K562 (cell line): ENCODE results near the gene LDLR. TPM values are rescaled to one million over a fixed set of nuclear protein-coding genes. Genes with fewer than 3 reads are reported as not detected.
A peak's percentile ranks its signal among the peaks of the same experiment; 100 is the strongest.

Source experiments
- ATF4 ChIP-seq: fragments of 450-650 bp; formaldehyde crosslinking; IDR thresholded peaks from 2 replicates; pipeline ENCODE4 v1.4.0; 2022; ENCODE audit warnings: mild to moderate bottlenecking, moderate library complexity
- CLOCK ChIP-seq: fragments of 250-450 bp; sonication (Bioruptor Pico); IDR thresholded peaks from 2 replicates; pipeline ENCODE4 v1.4.0; 2020; ENCODE audit warnings: mild to moderate bottlenecking, moderate library complexity, borderline replicate concordance
- CTBP1 ChIP-seq: fragments of 450-650 bp; IDR thresholded peaks from 2 replicates; pipeline ENCODE4 v1.6.1; 2016; ENCODE audit warnings: borderline replicate concordance
- HIVEP1 ChIP-seq: fragments of 250-450 bp; sonication (Bioruptor Pico); IDR thresholded peaks from 2 replicates; pipeline ENCODE4 v1.4.0; 2020; ENCODE audit warnings: mild to moderate bottlenecking
- KAT2B ChIP-seq: IDR thresholded peaks from one replicate; pipeline ENCODE4 v1.6.1; 2012; ENCODE audit warnings: low read depth, mild to moderate bottlenecking, control low read depth, inconsistent platforms, low read length, moderate library complexity
- LARP7 ChIP-seq: fragments of 450-650 bp; IDR thresholded peaks from 2 replicates; pipeline ENCODE4 v1.6.1; 2016
- MYNN ChIP-seq, 2 experiments: sonication (generic); formaldehyde crosslinking in 1 of 2; IDR thresholded peaks; 2 replicates each; pipeline versions ENCODE4 v1.5.0 to v1.6.1; 2016 to 2020; ENCODE audit warnings: antibody characterized with exemption in 1 of 2, missing genetic modification reagents in 1 of 2
- PPARD ChIP-seq: fragments of 250-450 bp; sonication (Bioruptor Pico); IDR thresholded peaks from 2 replicates; pipeline ENCODE4 v1.8.0; 2022; ENCODE audit warnings: inconsistent platforms, mild to moderate bottlenecking, moderate library complexity
- RBBP5 ChIP-seq: fragments of 200-600 bp; sonication (generic); IDR thresholded peaks from 2 replicates; pipeline ENCODE4 v1.6.1; 2012; ENCODE audit warnings: borderline replicate concordance, mild to moderate bottlenecking, low read length, control low read depth, inconsistent platforms; ENCODE audit not compliant: insufficient read depth, poor library complexity, severe bottlenecking
- RBM34 ChIP-seq: fragments of 200-400 bp; formaldehyde crosslinking; IDR thresholded peaks from 2 replicates; pipeline ENCODE4 v1.6.1; 2018; ENCODE audit warnings: low read length, borderline replicate concordance; ENCODE audit not compliant: insufficient read depth
- SNRNP70 ChIP-seq: fragments of 200-400 bp; formaldehyde crosslinking; optimal IDR thresholded peaks from 2 replicates; pipeline ENCODE3; 2017; ENCODE audit warnings: low read depth, low read length
- SOX6 ChIP-seq: fragments of 450-650 bp; IDR thresholded peaks from 2 replicates; pipeline ENCODE4 v1.6.1; 2014; ENCODE audit warnings: mild to moderate bottlenecking
- SRF ChIP-seq, 2 experiments: fragments of 250-450, 450-650 bp in 1 of 2; sonication (Bioruptor Pico) in 1 of 2; sonication (generic) in 1 of 2; formaldehyde crosslinking; IDR thresholded peaks; 2 replicates each; pipeline versions ENCODE4 v1.5.0 to v1.5.1; 2020 to 2022; ENCODE audit warnings: mild to moderate bottlenecking in 1 of 2, missing genetic modification reagents in 1 of 2
- TCF15 ChIP-seq: fragments of 250-450 bp; sonication (Bioruptor Pico); IDR thresholded peaks from 2 replicates; pipeline ENCODE4 v1.8.0; 2022; ENCODE audit warnings: moderate library complexity, mild to moderate bottlenecking, inconsistent platforms
- TRIM28 ChIP-seq: fragments of 450-650 bp; IDR thresholded peaks from 2 replicates; pipeline ENCODE4 v1.6.1; 2017
- ZNF589 ChIP-seq: fragments of 200-800 bp; sonication (Bioruptor generic); IDR thresholded peaks from 2 replicates; pipeline ENCODE4 v1.6.1; 2016; ENCODE audit warnings: low read depth, missing genetic modification characterization, missing compliant biosample characterization
- ZNF766 ChIP-seq: fragments of 200-800 bp; sonication (Bioruptor generic); conservative IDR thresholded peaks from 2 replicates; pipeline ENCODE4 v1.6.1; 2016; ENCODE audit warnings: missing genetic modification characterization, missing compliant biosample characterization
- polyA plus RNA-seq, 8 experiments: library from polyadenylated mRNA; depleted of rRNA in 4 of 8; stranded (reverse) in 5 of 8; unstranded in 3 of 8; fragments of >200 nt; fragmentation: Nextera tagmentation in 2 of 8; fragmentation: Illumina TruSeq in 1 of 8; extraction: Ambion mirVana in 2 of 8; extraction: Trizol in 1 of 8; gene quantifications; 2 replicates each; pipeline versions ENCODE4 v1.2.1 to v1.2.3, GENCODE V29; 2011 to 2014; ENCODE audit warnings: inconsistent platforms in 1 of 8, missing spikeins in 1 of 8
- total RNA-seq, 7 experiments: library from RNA; depleted of rRNA in 6 of 7; stranded (reverse); fragments of >200 nt in 6 of 7; fragmentation: Illumina TruSeq in 2 of 7; extraction: Trizol in 2 of 7; gene quantifications; 2 replicates each; pipeline versions ENCODE4 v1.2.1 to v1.2.3, GENCODE V29; 2011 to 2021; ENCODE audit warnings: low replicate concordance in 1 of 7
- TF ChIP-seq, protein P1 (sequence below): fragments of 450-650 bp; formaldehyde crosslinking; IDR thresholded peaks from 2 replicates; pipeline ENCODE4 v1.4.0; 2022; ENCODE audit warnings: missing genetic modification characterization
- TF ChIP-seq, protein P2 (sequence below): fragments of 450-650 bp; IDR thresholded peaks from 2 replicates; pipeline ENCODE4 v1.6.1; 2016; ENCODE audit warnings: missing biosample characterization, missing genetic modification characterization
- TF ChIP-seq, protein P3 (sequence below): fragments of 450-650 bp; formaldehyde crosslinking; IDR thresholded peaks from 2 replicates; pipeline ENCODE4 v1.4.0; 2020; ENCODE audit warnings: mild to moderate bottlenecking, mixed read lengths

The LDLR gene
- total and polyA plus RNA-seq, 9 of the 15 experiments (the other 6 are each of a cell fraction or from before 2014, with no cell fraction given): 19.9 to 114 (median 56.3) TPM

- peak; percentile 64; the same call in 1 of the 2 replicates for TF ChIP-seq ATF4 (CRISPR knock-in tag)
- TF ChIP-seq CLOCK (CRISPR knock-in tag): no peak
- no peak for TF ChIP-seq TRIM28
- 0 out of 2 replicates have a peak, but pooled peaks have one; percentile 12 for TF ChIP-seq MYNN (IDR thresholded peaks at IDR 0.05)
- no peak for TF ChIP-seq MYNN (CRISPR knock-in tag; IDR thresholded peaks at IDR 0.05)
- TF ChIP-seq, protein P1, sequence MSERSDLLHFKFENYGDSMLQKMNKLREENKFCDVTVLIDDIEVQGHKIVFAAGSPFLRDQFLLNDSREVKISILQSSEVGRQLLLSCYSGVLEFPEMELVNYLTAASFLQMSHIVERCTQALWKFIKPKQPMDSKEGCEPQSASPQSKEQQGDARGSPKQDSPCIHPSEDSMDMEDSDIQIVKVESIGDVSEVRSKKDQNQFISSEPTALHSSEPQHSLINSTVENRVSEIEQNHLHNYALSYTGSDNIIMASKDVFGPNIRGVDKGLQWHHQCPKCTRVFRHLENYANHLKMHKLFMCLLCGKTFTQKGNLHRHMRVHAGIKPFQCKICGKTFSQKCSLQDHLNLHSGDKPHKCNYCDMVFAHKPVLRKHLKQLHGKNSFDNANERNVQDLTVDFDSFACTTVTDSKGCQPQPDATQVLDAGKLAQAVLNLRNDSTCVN (CRISPR knock-in tag): no peak
- TF ChIP-seq SNRNP70: no peak
- no peak for TF ChIP-seq ZNF589 (CRISPR knock-in tag)
- TF ChIP-seq KAT2B: no peak
- TF ChIP-seq TCF15 (CRISPR knock-in tag): no peak
- no peak for TF ChIP-seq LARP7
- peak; percentile 26 for TF ChIP-seq RBBP5
- TF ChIP-seq, protein P2, sequence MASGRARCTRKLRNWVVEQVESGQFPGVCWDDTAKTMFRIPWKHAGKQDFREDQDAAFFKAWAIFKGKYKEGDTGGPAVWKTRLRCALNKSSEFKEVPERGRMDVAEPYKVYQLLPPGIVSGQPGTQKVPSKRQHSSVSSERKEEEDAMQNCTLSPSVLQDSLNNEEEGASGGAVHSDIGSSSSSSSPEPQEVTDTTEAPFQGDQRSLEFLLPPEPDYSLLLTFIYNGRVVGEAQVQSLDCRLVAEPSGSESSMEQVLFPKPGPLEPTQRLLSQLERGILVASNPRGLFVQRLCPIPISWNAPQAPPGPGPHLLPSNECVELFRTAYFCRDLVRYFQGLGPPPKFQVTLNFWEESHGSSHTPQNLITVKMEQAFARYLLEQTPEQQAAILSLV (tag): no peak
- TF ChIP-seq SOX6: no peak
- TF ChIP-seq SRF (CRISPR knock-in tag; IDR thresholded peaks at IDR 0.05): no peak
- TF ChIP-seq, protein P3, sequence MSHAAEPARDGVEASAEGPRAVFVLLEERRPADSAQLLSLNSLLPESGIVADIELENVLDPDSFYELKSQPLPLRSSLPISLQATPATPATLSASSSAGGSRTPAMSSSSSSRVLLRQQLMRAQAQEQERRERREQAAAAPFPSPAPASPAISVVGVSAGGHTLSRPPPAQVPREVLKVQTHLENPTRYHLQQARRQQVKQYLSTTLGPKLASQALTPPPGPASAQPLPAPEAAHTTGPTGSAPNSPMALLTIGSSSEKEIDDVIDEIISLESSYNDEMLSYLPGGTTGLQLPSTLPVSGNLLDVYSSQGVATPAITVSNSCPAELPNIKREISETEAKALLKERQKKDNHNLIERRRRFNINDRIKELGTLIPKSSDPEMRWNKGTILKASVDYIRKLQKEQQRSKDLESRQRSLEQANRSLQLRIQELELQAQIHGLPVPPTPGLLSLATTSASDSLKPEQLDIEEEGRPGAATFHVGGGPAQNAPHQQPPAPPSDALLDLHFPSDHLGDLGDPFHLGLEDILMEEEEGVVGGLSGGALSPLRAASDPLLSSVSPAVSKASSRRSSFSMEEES (CRISPR knock-in tag): no peak
- no peak for TF ChIP-seq RBM34
- no peak for TF ChIP-seq ZNF766 (CRISPR knock-in tag)
- TF ChIP-seq PPARD (CRISPR knock-in tag): no peak
- TF ChIP-seq HIVEP1 (CRISPR knock-in tag): 0 out of 2 replicates have a peak, but pooled peaks have one; percentile 36
- TF ChIP-seq CTBP1: peak; percentile 40; the same call in 1 of the 2 replicates
These were observed 1.2 kb downstream of the LDLR start (continued) for GRCh38 chr19:11090264-11090996.
